ENCODE results near the gene ZNF568. TPM values are rescaled to one million over a fixed set of nuclear protein-coding genes. Genes with fewer than 3 reads are reported as not detected.

The ZNF568 gene
- total RNA-seq, 2 donors from 2014 or later, result 6.2 to 6.8 TPM

DNA sequence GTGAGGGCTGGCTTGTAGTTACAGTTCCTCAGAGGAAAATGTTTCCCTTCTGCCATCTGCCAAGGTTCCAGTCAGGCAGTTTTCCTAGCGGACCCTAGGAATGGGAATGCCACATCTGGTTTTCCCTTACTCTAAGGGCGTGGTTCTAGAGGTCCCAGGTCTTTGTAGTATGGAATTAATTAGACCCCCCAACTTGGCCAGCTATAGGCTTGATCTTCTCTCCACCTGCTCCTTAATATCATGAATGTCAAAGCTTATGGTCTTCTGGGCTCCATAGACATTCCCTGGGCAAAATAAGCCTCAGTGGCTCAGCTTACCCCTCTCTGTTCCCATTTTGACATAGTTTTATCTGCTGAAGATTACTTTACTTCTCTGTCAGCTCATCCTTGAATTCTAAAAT is 70.0 kb downstream of the ZNF568 start:
- TF ChIP-seq, protein P1, sequence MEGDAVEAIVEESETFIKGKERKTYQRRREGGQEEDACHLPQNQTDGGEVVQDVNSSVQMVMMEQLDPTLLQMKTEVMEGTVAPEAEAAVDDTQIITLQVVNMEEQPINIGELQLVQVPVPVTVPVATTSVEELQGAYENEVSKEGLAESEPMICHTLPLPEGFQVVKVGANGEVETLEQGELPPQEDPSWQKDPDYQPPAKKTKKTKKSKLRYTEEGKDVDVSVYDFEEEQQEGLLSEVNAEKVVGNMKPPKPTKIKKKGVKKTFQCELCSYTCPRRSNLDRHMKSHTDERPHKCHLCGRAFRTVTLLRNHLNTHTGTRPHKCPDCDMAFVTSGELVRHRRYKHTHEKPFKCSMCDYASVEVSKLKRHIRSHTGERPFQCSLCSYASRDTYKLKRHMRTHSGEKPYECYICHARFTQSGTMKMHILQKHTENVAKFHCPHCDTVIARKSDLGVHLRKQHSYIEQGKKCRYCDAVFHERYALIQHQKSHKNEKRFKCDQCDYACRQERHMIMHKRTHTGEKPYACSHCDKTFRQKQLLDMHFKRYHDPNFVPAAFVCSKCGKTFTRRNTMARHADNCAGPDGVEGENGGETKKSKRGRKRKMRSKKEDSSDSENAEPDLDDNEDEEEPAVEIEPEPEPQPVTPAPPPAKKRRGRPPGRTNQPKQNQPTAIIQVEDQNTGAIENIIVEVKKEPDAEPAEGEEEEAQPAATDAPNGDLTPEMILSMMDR (IDR thresholded peaks at IDR 0.05), result no peak
- no peak overlapping the region for H3K4me3 ChIP-seq
- H3K36me3 ChIP-seq, result peaks cover 4% of the 10 kb centered on the region
- no peaks in the 10 kb centered on the region for H3K4me1 ChIP-seq
- H3K27me3 ChIP-seq, result no peaks in the 10 kb centered on the region
- no peaks in the 10 kb centered on the region for H3K9me3 ChIP-seq
- DNase-seq (ENCODE audit: low spot score), result no peak
- H3K27ac ChIP-seq, result no peak overlapping the region

GRCh38 chr19:36986601-36987000 is 70.5 kb downstream of the ZNF568 start:
- H3K36me3 ChIP-seq, result peaks cover 7% of the 10 kb centered on the region
- H3K27me3 ChIP-seq, result no peaks in the 10 kb centered on the region
- no peak overlapping the region for H3K4me3 ChIP-seq
- TF ChIP-seq, protein P1 (IDR thresholded peaks at IDR 0.05), result no peak
- H3K4me1 ChIP-seq, result no peaks in the 10 kb centered on the region
- no peaks in the 10 kb centered on the region for H3K9me3 ChIP-seq
- no peak for DNase-seq (ENCODE audit: low spot score)
- no peak overlapping the region for H3K27ac ChIP-seq

DNA sequence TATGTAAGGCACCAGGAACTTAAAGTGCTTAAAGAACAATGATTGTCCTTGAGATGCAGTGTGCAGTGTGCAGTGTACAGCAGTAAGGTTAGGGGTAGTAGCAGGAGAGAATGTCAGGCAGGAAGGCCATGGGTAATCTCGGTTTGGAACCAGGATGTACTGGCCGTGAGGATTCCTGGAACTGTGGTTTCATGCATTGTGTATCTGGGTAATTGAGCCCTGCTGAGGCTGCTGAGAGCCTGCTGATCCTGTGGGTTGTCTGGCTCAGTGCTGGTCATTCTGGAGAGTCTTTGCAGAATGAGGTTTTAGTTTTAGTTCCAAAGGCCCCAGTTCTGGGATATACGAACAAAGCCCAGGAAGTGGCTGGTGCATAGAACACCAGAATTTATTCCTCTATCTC is 71.0 kb downstream of the ZNF568 start:
- H3K27me3 ChIP-seq, result no peaks in the 10 kb centered on the region
- peaks cover 12% of the 10 kb centered on the region for H3K36me3 ChIP-seq
- TF ChIP-seq, protein P1 (IDR thresholded peaks at IDR 0.05), result no peak
- no peaks in the 10 kb centered on the region for H3K4me1 ChIP-seq
- no peak overlapping the region for H3K27ac ChIP-seq
- peaks cover 0 to under 1% of the 10 kb centered on the region in 2 donors for H3K9me3 ChIP-seq
- no peak overlapping the region for H3K4me3 ChIP-seq
- DNase-seq (ENCODE audit: low spot score), result no peak

DNA sequence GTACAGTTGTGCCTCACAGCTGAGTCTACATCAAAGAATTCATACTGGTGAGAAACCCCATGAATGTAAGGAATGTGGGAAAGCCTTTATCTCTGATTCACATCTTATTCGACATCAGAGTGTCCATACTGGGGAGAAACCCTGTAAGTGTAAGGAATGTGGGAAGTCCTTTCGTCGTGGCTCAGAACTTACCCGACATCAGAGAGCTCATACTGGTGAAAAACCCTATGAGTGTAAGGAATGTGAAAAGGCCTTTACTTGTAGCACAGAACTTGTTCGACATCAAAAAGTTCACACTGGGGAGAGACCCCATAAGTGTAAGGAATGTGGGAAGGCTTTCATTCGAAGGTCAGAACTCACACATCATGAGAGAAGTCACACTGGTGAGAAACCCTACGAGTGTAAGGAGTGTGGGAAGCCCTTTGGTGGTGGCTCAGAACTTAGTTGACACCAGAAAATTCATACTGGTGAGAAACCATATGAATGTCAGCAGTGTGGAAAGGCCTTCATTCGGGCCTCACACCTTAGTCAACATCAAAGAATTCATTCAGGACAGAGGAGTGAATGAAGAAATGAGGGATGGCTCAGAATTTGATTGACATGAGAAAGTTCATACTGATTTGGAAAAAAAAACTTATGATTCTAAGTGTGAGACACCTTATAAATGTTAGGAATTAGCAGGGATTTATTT is 81.2 kb downstream of the ZNF568 start:
- Histone ChIP-seq H3K27me3 (no peaks in the 10 kb centered on the region), H3K4me3 (no peak overlapping the region), H3K9me3 (peaks cover 0 to 42% of the 10 kb centered on the region in 2 donors), H3K27ac (no peak overlapping the region), H3K36me3 (peaks cover 33% of the 10 kb centered on the region), H3K4me1 (no peaks in the 10 kb centered on the region)
- TF ChIP-seq, protein P1 (IDR thresholded peaks at IDR 0.05), result no peak
- no peak for DNase-seq (ENCODE audit: low spot score)

GRCh38 chr19:36997843-36998235 is 81.7 kb downstream of the ZNF568 start:
- H3K27me3 ChIP-seq, result no peaks in the 10 kb centered on the region

More at GRCh38 chr19:36997843-36998235, 81.7 kb downstream of the ZNF568 start:
- peaks cover 0 to 37% of the 10 kb centered on the region in 2 donors for H3K9me3 ChIP-seq
- H3K27ac ChIP-seq, result no peak overlapping the region
- peaks cover 28% of the 10 kb centered on the region for H3K36me3 ChIP-seq
- DNase-seq (ENCODE audit: low spot score), result no peak
- H3K4me1 ChIP-seq, result no peaks in the 10 kb centered on the region
- TF ChIP-seq, protein P1 (IDR thresholded peaks at IDR 0.05), result no peak
- H3K4me3 ChIP-seq, result no peak overlapping the region
